LNCAP (cell line): Measurements from ENCODE around the gene C12orf76.

Experiments
- TF ChIP-seq, protein P1 (sequence below): fragments of 450-650 bp; IDR thresholded peaks from 2 replicates; pipeline ENCODE4 v1.5.1; 2017; ENCODE audit warnings: mild to moderate bottlenecking

Gene C12orf76

DNA sequence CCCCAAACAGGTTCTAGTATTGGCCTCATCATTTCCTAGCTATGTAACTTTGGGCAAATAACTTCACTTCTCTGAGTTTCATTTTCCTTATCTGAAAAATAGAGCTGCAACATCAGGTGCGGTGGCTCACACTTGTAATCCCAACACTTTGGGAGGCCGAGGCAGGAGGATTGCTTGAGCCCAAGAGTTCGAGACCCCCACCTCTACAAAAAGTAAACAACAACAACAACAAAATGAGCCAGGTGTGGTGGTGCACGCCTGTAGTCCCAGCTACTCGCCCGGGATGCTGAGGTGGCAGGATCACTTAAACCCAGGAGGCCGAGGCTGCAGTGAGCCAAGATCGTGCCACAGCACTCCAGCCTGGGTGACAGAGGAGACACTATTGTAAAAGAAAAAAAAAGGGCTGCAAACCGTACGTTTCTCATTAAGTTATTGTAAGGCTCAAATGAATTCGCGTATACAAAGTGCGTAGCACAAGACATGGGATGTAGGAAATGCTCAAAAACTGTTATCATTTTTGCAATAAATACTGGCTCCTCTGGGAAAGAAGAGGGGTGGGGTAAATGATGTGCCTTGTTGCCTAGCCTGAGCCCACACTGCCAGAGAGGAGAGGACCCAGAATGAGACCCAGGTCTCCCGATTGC is 903 bp downstream of the C12orf76 start:
- TF ChIP-seq, protein P1, sequence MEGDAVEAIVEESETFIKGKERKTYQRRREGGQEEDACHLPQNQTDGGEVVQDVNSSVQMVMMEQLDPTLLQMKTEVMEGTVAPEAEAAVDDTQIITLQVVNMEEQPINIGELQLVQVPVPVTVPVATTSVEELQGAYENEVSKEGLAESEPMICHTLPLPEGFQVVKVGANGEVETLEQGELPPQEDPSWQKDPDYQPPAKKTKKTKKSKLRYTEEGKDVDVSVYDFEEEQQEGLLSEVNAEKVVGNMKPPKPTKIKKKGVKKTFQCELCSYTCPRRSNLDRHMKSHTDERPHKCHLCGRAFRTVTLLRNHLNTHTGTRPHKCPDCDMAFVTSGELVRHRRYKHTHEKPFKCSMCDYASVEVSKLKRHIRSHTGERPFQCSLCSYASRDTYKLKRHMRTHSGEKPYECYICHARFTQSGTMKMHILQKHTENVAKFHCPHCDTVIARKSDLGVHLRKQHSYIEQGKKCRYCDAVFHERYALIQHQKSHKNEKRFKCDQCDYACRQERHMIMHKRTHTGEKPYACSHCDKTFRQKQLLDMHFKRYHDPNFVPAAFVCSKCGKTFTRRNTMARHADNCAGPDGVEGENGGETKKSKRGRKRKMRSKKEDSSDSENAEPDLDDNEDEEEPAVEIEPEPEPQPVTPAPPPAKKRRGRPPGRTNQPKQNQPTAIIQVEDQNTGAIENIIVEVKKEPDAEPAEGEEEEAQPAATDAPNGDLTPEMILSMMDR = no peak

DNA sequence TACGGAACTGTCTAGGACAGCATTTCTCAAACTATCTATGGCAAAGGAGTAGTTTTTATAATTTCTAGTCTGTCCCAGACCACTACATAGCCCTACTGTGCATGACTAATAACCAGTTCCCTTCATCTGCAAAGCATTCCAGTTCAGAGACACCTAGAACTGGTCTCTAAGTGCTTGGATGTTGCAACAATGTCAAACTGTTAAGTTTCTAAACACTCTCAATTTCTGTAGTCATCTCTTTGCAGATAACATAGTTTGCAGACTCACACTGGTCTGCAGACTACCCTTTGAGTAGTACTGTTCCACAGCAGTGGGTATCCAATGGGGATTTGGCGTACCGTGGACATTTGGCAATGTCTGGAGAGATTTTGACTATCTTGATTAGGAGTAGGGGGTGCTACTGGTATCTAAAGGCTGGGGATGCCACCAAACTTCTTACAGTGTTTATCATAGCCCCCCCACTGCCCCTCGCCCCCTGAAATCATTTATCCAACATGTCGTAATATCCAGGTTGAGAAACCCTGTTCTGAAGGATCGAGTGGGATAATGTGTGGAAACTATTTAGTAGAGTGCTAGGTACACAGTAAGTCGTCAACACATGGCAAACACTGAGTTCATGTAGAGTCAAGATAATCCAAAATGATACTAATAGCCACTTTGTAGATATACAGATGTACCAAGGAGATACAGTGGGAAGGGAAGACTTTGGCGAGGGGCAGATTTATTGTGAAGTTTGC is 1.7 kb downstream of the C12orf76 start:
- TF ChIP-seq, protein P1 = no peak

DNA sequence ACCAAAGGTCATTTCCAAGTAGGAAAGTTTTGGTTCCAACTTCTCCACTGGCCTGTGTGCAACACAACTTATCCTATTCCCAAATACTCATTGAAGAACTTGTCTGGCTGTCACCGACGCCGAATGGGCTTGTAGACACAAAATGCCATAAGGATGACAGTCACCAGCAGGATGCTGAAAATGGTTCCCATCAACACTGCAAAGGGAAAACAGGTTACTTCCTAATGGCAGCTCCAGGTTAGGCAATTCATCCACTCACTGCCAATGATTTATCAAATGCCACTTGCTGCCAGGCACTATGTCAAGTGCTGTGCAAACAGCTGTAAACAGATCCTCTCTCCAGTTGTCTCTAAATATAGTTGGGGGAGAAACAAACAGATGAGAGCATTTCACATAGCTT is 6.1 kb downstream of the C12orf76 start:
- TF ChIP-seq, protein P1 = no peak

DNA sequence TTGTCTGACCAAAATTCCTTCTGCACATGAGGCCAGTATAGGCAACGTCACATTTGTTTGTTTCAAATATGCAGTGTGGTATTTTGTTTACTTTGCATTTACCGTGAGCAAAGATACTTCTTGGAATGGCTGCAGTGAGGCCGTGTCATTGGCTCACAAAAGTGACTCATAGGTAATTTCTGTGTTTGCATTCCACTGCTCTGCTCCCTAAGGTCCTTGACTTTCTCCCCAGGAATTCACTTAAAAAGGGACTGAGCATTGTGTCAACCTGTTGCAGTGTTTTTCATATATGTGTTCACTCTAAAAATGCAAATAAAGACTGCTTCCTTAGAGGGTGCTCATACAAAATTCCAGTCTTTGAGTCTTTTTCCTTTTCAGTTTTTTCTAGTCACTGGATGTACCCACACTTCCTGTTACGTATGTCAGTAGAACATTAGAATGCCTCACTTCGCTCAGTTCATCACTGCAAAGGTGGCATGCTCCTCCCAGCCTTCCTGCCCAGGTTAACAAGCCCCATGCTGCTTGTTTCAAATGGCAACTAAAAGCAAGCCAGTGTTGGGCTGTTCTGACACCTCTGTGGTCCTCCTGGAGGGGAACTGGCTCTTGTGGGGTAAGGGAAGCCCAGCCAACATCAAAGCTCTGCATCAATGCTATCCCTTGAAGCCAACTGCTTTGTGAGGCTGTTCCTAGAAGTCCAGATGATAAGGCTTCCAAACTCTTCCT is 9.1 kb downstream of the C12orf76 start:
- TF ChIP-seq, protein P1 = no peak

DNA sequence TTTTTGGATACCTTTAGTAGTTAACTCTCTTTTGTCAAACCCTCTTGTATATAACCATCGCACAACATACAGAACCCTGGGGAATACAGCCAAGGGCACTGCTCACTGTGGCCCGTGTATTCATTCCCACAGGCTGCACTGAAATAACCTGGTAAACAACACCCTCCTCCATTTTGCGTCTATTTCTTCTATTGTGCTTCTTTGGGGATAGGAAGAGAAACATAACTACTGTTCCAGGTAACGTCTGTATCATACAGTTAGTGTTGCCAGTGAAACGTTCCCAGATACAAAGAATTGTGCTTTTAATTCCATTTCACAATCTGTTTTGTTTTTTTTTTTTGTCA is 9.6 kb downstream of the C12orf76 start:
- TF ChIP-seq, protein P1 = no peak

DNA sequence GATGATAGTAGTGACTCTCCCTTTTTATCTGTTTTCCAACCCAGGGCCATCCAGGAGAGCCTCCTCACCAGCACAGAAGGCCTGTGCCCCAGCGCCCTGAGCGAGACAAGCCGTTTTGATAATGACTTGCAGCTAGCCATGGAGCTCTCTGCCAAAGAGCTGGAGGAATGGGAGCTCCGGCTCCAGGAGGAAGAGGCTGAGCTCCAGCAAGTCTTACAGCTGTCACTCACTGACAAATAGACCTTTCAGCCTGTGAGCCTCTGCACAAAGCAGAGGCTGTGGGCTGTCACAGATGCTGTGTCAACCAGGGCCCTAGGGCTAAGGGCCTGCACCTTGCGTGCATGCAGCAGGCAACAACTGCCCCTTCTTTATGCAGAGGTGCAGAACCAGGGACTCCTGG is 11.0 kb downstream of the C12orf76 start:
- TF ChIP-seq, protein P1 = no peak

DNA sequence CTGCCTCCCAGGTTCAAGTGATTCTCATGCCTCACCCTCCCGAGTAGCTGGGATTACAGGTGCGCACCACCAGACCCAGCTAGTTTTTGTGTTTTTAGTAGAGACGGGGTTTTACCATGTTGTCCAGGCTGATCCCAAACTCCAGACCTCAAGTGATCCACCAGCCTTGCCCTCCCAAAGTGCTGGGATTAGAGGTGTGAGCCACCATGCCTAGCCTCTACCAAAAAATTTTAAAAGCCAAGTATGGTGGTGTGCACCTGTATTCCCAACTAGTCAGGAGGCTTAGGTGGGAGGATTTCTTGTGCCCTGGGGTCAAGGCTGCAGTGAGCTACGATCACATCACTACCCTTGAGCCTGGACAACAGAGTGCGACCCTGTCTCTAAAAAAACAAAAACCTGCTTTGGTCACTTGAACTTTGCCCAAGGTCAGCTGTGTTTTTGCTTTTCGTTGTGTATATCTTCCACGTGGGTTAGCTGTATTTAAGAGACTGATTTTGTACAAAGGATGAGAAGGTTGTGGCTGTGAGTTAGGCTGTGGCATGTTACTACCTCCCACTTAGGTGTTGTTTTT is 12.7 kb downstream of the C12orf76 start:
- TF ChIP-seq, protein P1 = no peak
